Measurements from ENCODE around the gene LONP1. TPM values are rescaled to one million over a fixed set of nuclear protein-coding genes. Genes with fewer than 3 reads are reported as not detected.

Gene LONP1
- total RNA-seq, 1 donor from 2014 or later: 35.9 TPM

DNA sequence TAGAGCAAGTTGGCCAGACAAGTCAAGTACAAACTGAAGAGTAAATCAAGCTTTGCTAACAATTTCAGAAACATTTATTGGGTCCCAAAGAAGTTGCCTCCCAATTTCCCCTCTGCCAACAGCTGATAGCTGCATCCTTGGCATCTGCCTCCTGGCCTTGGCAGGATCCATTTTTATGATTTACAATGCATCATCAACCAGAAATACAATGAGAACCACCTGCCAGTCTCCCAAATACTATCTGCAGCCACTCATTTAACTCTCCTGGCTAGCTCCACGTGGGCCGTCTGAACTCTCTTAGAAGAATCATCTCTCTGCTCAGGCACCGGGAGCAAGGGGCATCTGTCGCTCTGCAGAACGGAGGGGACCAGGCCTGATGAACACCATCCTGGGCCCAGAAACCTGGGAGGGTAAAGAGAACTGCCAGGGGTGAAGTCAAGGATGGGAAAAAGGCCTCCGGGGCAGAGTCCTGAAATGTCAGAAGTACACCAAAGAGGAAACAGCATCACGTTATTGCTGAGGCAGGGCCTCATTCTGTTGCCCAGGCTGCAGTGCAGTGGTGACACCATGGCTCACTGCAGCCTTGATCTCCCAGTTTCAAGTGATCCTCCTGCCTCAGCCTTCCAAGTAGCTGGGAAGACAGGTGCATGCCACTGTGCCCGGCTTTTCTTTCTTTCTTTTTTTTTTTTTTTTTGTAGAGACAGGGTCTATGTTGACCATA is 2.6 kb downstream of the LONP1 start:
- Histone ChIP-seq H3K4me2 (no peak overlapping the region), H3K9ac (no peak overlapping the region), H3K4me3 (no peak overlapping the region), H3K27ac (no peak overlapping the region), H3F3A (ENCODE audit: low read depth) (peaks cover 3% of the 10 kb centered on the region), H3K27me3 (no peaks in the 10 kb centered on the region), H3K4me1 (peaks cover 9% of the 10 kb centered on the region), H2AFZ (replicated peaks) (no peak overlapping the region), H4K20me1 (ENCODE audit: low read depth) (peaks cover 41% of the 10 kb centered on the region), H3K79me2 (ENCODE audit: low read depth) (peaks cover 60% of the 10 kb centered on the region), H3K36me3 (no peaks in the 10 kb centered on the region), H3K9me3 (ENCODE audit: low read depth) (no peaks in the 10 kb centered on the region)
- peaks cover 8% of the 10 kb centered on the region for H3K27me3 Mint-ChIP-seq (ENCODE audit: insufficient read depth, low read depth)
- H3K4me1 Mint-ChIP-seq: peaks cover 22% of the 10 kb centered on the region
- DNase-seq (ENCODE audit: low spot score): no peak
- H3K9me3 Mint-ChIP-seq: no peaks in the 10 kb centered on the region
- peak overlapping the region; percentile 80 for H3K4me3 Mint-ChIP-seq
- no peak overlapping the region for H3K27ac Mint-ChIP-seq
- no peak for TF ChIP-seq EZH2 (IDR thresholded peaks at IDR 0.05)
- TF ChIP-seq, protein P1, sequence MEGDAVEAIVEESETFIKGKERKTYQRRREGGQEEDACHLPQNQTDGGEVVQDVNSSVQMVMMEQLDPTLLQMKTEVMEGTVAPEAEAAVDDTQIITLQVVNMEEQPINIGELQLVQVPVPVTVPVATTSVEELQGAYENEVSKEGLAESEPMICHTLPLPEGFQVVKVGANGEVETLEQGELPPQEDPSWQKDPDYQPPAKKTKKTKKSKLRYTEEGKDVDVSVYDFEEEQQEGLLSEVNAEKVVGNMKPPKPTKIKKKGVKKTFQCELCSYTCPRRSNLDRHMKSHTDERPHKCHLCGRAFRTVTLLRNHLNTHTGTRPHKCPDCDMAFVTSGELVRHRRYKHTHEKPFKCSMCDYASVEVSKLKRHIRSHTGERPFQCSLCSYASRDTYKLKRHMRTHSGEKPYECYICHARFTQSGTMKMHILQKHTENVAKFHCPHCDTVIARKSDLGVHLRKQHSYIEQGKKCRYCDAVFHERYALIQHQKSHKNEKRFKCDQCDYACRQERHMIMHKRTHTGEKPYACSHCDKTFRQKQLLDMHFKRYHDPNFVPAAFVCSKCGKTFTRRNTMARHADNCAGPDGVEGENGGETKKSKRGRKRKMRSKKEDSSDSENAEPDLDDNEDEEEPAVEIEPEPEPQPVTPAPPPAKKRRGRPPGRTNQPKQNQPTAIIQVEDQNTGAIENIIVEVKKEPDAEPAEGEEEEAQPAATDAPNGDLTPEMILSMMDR (IDR thresholded peaks at IDR 0.05): no peak
- no peak for TF ChIP-seq EZH2phosphoT487 (IDR thresholded peaks at IDR 0.05)
- H3K36me3 Mint-ChIP-seq: peaks cover 8% of the 10 kb centered on the region

DNA sequence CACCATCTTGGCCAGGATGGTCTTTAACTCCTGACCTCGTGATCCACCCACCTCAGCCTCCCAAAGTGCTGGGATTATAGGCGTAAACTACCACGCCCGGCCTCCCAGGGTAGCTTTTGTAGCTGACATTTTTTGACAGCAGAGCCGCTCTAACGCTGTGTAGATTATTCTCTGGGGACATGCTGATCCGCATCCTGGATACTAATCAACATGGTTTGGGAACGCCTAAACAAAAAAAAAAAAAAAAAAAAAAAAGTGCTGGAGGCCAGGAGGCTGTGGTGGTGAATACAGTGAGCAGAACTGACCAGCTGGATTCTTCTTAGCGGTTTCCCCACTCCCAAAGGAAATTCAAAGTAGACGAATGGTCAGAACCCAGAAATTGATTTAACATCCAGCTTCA is 5.1 kb downstream of the LONP1 start:
- peaks cover 22% of the 10 kb centered on the region for H3K4me1 Mint-ChIP-seq
- H3K4me3 ChIP-seq: no peak overlapping the region
- no peak overlapping the region for H2AFZ ChIP-seq (replicated peaks)
- no peak overlapping the region for H3K27ac ChIP-seq
- peaks cover 41% of the 10 kb centered on the region for H4K20me1 ChIP-seq (ENCODE audit: low read depth)
- H3K4me1 ChIP-seq: peaks cover 9% of the 10 kb centered on the region
- H3K36me3 ChIP-seq: no peaks in the 10 kb centered on the region
- no peaks in the 10 kb centered on the region for H3F3A ChIP-seq (ENCODE audit: low read depth)
- no peak for DNase-seq (ENCODE audit: low spot score)
- H3K4me3 Mint-ChIP-seq: no peak overlapping the region
- peaks cover 60% of the 10 kb centered on the region for H3K79me2 ChIP-seq (ENCODE audit: low read depth)
- H3K9me3 ChIP-seq (ENCODE audit: low read depth): no peaks in the 10 kb centered on the region
- no peak overlapping the region for H3K4me2 ChIP-seq
- peaks cover 5% of the 10 kb centered on the region for H3K27me3 Mint-ChIP-seq (ENCODE audit: insufficient read depth, low read depth)
- no peaks in the 10 kb centered on the region for H3K9me3 Mint-ChIP-seq
- no peaks in the 10 kb centered on the region for H3K27me3 ChIP-seq
- H3K36me3 Mint-ChIP-seq: peaks cover 11% of the 10 kb centered on the region
- H3K27ac Mint-ChIP-seq: no peak overlapping the region
- TF ChIP-seq, protein P1 (IDR thresholded peaks at IDR 0.05): no peak
- TF ChIP-seq EZH2phosphoT487 (IDR thresholded peaks at IDR 0.05) (no peak), EZH2 (IDR thresholded peaks at IDR 0.05) (no peak)
- no peak overlapping the region for H3K9ac ChIP-seq

DNA sequence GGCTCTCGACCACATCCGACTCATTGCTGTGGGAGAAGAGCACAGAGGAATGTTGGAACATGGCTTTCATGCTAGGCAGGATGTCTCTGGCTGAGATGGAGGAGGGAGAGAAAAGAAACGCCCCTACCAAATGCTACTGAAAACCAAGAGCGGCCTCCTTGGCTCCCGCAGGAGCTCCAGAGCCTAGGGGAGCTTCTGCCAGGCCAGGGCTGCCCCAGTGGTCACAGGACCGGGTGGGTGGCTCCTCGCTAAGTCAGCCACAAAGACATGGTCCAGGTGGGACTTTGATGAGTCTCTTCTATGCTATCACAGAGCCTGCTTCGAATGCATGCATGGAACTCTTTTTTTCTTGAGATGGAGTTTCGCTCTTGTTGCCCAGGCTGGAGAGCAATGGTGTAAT is 6.7 kb downstream of the LONP1 start:
- peaks cover 2% of the 10 kb centered on the region for H3K27me3 Mint-ChIP-seq (ENCODE audit: insufficient read depth, low read depth)
- no peaks in the 10 kb centered on the region for H3K27me3 ChIP-seq
- H3K36me3 Mint-ChIP-seq: peaks cover 11% of the 10 kb centered on the region
- H3K9ac ChIP-seq: no peak overlapping the region
- H3K4me1 ChIP-seq: peaks cover under 1% of the 10 kb centered on the region
- H4K20me1 ChIP-seq (ENCODE audit: low read depth): peaks cover 31% of the 10 kb centered on the region
- H3K27ac ChIP-seq: no peak overlapping the region
- H3K4me2 ChIP-seq: no peak overlapping the region
- no peak overlapping the region for H3K27ac Mint-ChIP-seq
- H3K9me3 ChIP-seq (ENCODE audit: low read depth): no peaks in the 10 kb centered on the region
- H3K4me3 Mint-ChIP-seq: no peak overlapping the region
- H3K36me3 ChIP-seq: no peaks in the 10 kb centered on the region
- peaks cover 12% of the 10 kb centered on the region for H3K4me1 Mint-ChIP-seq
- H3K4me3 ChIP-seq: no peak overlapping the region
- no peaks in the 10 kb centered on the region for H3F3A ChIP-seq (ENCODE audit: low read depth)
- H2AFZ ChIP-seq (replicated peaks): no peak overlapping the region
- H3K9me3 Mint-ChIP-seq: no peaks in the 10 kb centered on the region
- peaks cover 44% of the 10 kb centered on the region for H3K79me2 ChIP-seq (ENCODE audit: low read depth)
- TF ChIP-seq EZH2 (IDR thresholded peaks at IDR 0.05) (no peak), EZH2phosphoT487 (IDR thresholded peaks at IDR 0.05) (no peak)
- TF ChIP-seq, protein P1 (IDR thresholded peaks at IDR 0.05): no peak
- no peak for DNase-seq (ENCODE audit: low spot score)
